ENCODE measurements around the gene TGFBR1.
"Not testable (repeated sequence)": the region's sequence is repeated elsewhere in the genome, so short reads cannot be mapped to it uniquely, and the experiment has no call there.

The TGFBR1 gene

DNA sequence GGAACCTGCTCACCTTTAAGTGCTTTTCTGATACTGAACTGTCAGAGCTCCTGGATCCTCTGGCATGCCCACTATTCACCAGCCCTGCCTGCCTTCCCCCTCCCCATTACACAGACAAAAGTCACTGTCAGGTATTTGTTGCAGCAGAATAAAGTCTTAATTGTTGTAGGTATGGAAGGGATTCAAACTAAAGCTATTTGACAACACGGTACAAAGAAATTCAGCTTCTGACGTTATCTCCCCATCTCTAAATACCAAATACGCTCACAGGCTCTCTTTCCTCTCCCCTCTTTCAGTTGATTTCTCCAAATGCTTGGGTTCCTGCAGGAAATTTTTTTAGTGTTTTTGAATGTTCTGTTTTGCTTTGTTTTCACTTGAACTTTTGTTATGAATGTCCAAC lies 9.3 kb upstream of the TGFBR1 start (continued):
- TF ChIP-seq AEBP2 (tag by site-specific recombination; IDR thresholded peaks at IDR 0.05; ENCODE audit: borderline replicate concordance) (no peak), KLF10 (tag by site-specific recombination; IDR thresholded peaks at IDR 0.05) (no peak), ZNF354C (tag by site-specific recombination; IDR thresholded peaks at IDR 0.05; ENCODE audit: borderline replicate concordance, low read depth) (no peak), MEIS1 (CRISPR knock-in tag; IDR thresholded peaks at IDR 0.05; ENCODE audit: borderline replicate concordance) (no peak), ZFHX2 (tag by site-specific recombination; conservative IDR thresholded peaks at IDR 0.05) (no peak), FEZF1 (tag by site-specific recombination; IDR thresholded peaks at IDR 0.05) (no peak)

DNA sequence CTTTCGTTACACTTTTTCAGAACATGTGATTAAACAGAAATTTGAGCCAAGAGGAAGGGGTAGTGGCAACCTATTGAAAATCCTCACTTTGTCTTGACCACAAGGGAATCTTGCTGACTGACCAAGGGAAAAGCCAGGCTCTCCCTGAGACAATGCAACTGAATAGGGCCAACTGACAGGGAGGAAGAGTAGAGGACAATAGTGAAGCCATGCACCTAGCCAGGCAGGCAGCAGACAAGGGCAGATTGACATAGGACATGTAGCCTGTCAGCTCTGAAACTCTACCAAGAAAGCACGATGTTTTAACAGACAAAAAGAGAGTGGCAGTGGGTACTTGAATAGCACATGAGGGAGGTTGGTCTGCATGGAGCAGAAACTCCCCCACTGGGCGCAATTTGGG lies 8.5 kb upstream of the TGFBR1 start:
- Histone ChIP-seq H3K9me3 (ENCODE audit: control insufficient read depth, insufficient read depth, low read depth, low read length) (no peaks in the 10 kb centered on the region), H3K36me3 (ENCODE audit: control insufficient read depth in 2 of 2, insufficient read depth in 1 of 2, low read length in 2 of 2) (no peaks in the 10 kb centered on the region), H3K4me1 (ENCODE audit: control insufficient read depth, insufficient read depth, low read length) (no peaks in the 10 kb centered on the region), H3K27ac (ENCODE audit: extremely low read depth, low read depth, low read length) (no peak overlapping the region), H3K4me3 (ENCODE audit: low read depth, low read length) (no peak overlapping the region)
- POLR2A ChIA-PET: no interaction called here
- TF ChIP-seq, protein P1, sequence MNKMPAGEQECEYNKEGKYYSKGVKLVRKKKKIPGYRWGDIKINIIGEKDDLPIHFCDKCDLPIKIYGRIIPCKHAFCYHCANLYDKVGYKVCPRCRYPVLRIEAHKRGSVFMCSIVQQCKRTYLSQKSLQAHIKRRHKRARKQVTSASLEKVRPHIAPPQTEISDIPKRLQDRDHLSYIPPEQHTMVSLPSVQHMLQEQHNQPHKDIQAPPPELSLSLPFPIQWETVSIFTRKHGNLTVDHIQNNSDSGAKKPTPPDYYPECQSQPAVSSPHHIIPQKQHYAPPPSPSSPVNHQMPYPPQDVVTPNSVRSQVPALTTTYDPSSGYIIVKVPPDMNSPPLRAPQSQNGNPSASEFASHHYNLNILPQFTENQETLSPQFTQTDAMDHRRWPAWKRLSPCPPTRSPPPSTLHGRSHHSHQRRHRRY (tag by site-specific recombination; IDR thresholded peaks at IDR 0.05): no peak
- CTCF ChIA-PET: no interaction called here

GRCh38 chr9:99099806-99100585 lies 4.9 kb upstream of the TGFBR1 start:
- CTCF ChIA-PET; H3K27ac ChIP-seq (ENCODE audit: extremely low read depth, low read depth, low read length); H3K4me3 ChIP-seq (ENCODE audit: low read depth, low read length); POLR2A ChIA-PET; H3K4me1 ChIP-seq (ENCODE audit: control insufficient read depth, insufficient read depth, low read length); H3K9me3 ChIP-seq (ENCODE audit: control insufficient read depth, insufficient read depth, low read depth, low read length); H3K36me3 ChIP-seq (ENCODE audit: control insufficient read depth in 2 of 2, insufficient read depth in 1 of 2, low read length in 2 of 2): not testable (repeated sequence)
- TF ChIP-seq ZNF146 (tag by site-specific recombination; IDR thresholded peaks at IDR 0.05): peak; percentile 88

DNA sequence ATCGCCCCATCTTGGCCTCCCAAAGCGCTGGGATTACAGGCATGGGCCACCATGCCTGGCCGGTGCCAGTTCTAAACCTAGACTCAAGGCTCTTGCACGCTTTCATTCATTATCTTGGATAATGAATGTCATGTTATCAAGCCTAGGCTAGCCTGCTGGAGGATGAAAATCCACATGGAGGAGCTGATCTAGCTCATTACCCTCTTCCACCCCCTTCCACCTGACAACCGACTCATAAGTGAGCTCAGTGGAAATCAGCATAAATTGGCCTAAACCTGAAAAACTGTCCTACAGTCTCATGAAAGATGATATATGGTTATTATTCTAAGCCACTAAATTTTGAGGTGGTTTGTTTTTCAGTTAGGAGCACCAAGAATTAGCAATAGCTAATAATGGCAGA lies 3.6 kb upstream of the TGFBR1 start:
- Histone ChIP-seq H3K4me1 (ENCODE audit: control insufficient read depth, insufficient read depth, low read length) (no peaks in the 10 kb centered on the region), H3K9me3 (ENCODE audit: control insufficient read depth, insufficient read depth, low read depth, low read length) (no peaks in the 10 kb centered on the region), H3K36me3 (ENCODE audit: control insufficient read depth in 2 of 2, insufficient read depth in 1 of 2, low read length in 2 of 2) (no peaks in the 10 kb centered on the region), H3K27ac (ENCODE audit: extremely low read depth, low read depth, low read length) (no peak overlapping the region), H3K4me3 (ENCODE audit: low read depth, low read length) (no peak overlapping the region)
- ChIA-PET CTCF (interaction anchor here (1.0 kb wide), 1 partner anchor 252 kb away, joined by 6 read pairs; no protein-coding TSS in a partner anchor), POLR2A (no interaction called here)
- no peak for TF ChIP-seq ZNF473 (tag by site-specific recombination; IDR thresholded peaks at IDR 0.05)
- TF ChIP-seq GLI2 (tag by site-specific recombination; IDR thresholded peaks at IDR 0.05; ENCODE audit: borderline replicate concordance, low read depth): no peak
- TF ChIP-seq KLF7 (tag by site-specific recombination; IDR thresholded peaks at IDR 0.05; ENCODE audit: borderline replicate concordance): no peak
- TF ChIP-seq, protein P2, sequence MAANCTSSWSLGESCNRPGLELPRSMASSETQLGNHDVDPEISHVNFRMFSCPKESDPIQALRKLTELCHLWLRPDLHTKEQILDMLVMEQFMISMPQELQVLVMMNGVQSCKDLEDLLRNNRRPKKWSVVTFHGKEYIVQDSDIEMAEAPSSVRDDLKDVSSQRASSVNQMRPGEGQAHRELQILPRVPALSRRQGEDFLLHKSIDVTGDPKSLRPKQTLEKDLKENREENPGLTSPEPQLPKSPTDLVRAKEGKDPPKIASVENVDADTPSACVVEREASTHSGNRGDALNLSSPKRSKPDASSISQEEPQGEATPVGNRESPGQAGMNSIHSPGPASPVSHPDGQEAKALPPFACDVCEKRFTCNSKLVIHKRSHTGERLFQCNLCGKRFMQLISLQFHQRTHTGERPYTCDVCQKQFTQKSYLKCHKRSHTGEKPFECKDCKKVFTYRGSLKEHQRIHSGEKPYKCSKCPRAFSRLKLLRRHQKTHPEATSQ (tag by site-specific recombination; IDR thresholded peaks at IDR 0.05): no peak
- no peak for TF ChIP-seq ZNF274 (IDR thresholded peaks at IDR 0.05; ENCODE audit: low read length)
- TF ChIP-seq ZNF274 (tag by site-specific recombination; IDR thresholded peaks at IDR 0.05; ENCODE audit: borderline replicate concordance): no peak
- TF ChIP-seq ZNF449 (tag by site-specific recombination; IDR thresholded peaks at IDR 0.05): no peak
- TF ChIP-seq ZNF843 (tag by site-specific recombination; IDR thresholded peaks at IDR 0.05): no peak
- TF ChIP-seq ZBTB17 (tag by site-specific recombination; IDR thresholded peaks at IDR 0.05): no peak
- no peak for TF ChIP-seq ZNF624 (tag by site-specific recombination; IDR thresholded peaks at IDR 0.05)
- no peak for TF ChIP-seq ZFP69B (tag by site-specific recombination; IDR thresholded peaks at IDR 0.05)
- no peak for TF ChIP-seq ZNF548 (tag by site-specific recombination; IDR thresholded peaks at IDR 0.05)
- TF ChIP-seq, protein P3, sequence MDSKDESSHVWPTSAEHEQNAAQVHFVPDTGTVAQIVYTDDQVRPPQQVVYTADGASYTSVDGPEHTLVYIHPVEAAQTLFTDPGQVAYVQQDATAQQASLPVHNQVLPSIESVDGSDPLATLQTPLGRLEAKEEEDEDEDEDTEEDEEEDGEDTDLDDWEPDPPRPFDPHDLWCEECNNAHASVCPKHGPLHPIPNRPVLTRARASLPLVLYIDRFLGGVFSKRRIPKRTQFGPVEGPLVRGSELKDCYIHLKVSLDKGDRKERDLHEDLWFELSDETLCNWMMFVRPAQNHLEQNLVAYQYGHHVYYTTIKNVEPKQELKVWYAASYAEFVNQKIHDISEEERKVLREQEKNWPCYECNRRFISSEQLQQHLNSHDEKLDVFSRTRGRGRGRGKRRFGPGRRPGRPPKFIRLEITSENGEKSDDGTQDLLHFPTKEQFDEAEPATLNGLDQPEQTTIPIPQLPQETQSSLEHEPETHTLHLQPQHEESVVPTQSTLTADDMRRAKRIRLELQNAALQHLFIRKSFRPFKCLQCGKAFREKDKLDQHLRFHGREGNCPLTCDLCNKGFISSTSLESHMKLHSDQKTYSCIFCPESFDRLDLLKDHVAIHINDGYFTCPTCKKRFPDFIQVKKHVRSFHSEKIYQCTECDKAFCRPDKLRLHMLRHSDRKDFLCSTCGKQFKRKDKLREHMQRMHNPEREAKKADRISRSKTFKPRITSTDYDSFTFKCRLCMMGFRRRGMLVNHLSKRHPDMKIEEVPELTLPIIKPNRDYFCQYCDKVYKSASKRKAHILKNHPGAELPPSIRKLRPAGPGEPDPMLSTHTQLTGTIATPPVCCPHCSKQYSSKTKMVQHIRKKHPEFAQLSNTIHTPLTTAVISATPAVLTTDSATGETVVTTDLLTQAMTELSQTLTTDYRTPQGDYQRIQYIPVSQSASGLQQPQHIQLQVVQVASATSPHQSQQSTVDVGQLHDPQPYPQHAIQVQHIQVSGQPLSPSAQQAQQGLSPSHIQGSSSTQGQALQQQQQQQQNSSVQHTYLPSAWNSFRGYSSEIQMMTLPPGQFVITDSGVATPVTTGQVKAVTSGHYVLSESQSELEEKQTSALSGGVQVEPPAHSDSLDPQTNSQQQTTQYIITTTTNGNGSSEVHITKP (tag by site-specific recombination; IDR thresholded peaks at IDR 0.05): no peak

Measured in HEK293 (cell line).